ENCODE measurements around the gene ENTHD1.

DNA sequence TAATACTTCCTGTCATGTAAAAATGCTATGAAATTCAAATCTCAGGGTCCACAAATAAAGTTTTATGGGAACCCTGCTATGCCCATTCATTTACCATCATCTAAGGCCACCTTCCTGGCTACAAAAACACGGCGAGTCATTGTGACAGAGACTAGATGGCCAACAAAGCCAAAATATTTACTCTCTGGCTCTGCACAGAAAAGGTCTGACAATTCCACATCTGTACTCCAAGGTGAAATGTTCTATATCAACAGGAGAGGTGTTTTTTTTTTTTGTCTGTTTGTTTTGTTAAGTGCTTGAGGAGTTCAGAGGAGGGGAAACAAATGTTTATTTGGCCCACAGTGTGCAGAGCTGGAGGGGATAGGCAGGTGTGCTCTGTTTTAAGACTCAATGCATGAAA, 48.0 kb upstream of the ENTHD1 start:
- TF ChIP-seq, protein P1, sequence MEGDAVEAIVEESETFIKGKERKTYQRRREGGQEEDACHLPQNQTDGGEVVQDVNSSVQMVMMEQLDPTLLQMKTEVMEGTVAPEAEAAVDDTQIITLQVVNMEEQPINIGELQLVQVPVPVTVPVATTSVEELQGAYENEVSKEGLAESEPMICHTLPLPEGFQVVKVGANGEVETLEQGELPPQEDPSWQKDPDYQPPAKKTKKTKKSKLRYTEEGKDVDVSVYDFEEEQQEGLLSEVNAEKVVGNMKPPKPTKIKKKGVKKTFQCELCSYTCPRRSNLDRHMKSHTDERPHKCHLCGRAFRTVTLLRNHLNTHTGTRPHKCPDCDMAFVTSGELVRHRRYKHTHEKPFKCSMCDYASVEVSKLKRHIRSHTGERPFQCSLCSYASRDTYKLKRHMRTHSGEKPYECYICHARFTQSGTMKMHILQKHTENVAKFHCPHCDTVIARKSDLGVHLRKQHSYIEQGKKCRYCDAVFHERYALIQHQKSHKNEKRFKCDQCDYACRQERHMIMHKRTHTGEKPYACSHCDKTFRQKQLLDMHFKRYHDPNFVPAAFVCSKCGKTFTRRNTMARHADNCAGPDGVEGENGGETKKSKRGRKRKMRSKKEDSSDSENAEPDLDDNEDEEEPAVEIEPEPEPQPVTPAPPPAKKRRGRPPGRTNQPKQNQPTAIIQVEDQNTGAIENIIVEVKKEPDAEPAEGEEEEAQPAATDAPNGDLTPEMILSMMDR (IDR thresholded peaks at IDR 0.05; ENCODE audit: control extremely low read depth in 1 of 3, insufficient read depth in 1 of 3, low read depth in 1 of 3, low read length in 3 of 3): no peak
- TF ChIP-seq CHD2 (IDR thresholded peaks at IDR 0.05; ENCODE audit: low read length) (no peak), YY1 (IDR thresholded peaks at IDR 0.05; ENCODE audit: low read depth, low read length) (no peak), EP300 (IDR thresholded peaks at IDR 0.05; ENCODE audit: borderline replicate concordance in 1 of 2, low read depth in 2 of 2, low read length in 2 of 2) (no peak)

Measured in H1 (cell line).